Measurements from ENCODE around the gene CHAMP1.
"Not testable (repeated sequence)": the region's sequence is repeated elsewhere in the genome, so short reads cannot be mapped to it uniquely, and the experiment has no call there.

The CHAMP1 gene

GRCh38 chr13:114325729-114326128 lies 11.4 kb downstream of the CHAMP1 start:
- ChIA-PET CTCF (interaction anchor here (4.9 kb wide), 1 partner anchor 13 kb away, joined by 51 read pairs; no protein-coding TSS in a partner anchor), POLR2A (no interaction called here)
- DNase-seq (ENCODE audit: low read depth, low spot score) = no peak
- no peak overlapping the region for H3K4me3 ChIP-seq (ENCODE audit: low read depth, low read length)
- no peak for TF ChIP-seq CTCF (IDR thresholded peaks at IDR 0.05; ENCODE audit: insufficient read depth, low read length, missing control alignments)

GRCh38 chr13:114328034-114328433 lies 13.7 kb downstream of the CHAMP1 start:
- ChIA-PET CTCF (interaction anchor here (4.9 kb wide), 1 partner anchor 11 kb away, joined by 51 read pairs; no protein-coding TSS in a partner anchor), POLR2A (no interaction called here)
- TF ChIP-seq CTCF (IDR thresholded peaks at IDR 0.05; ENCODE audit: insufficient read depth, low read length, missing control alignments) = no peak
- no peak overlapping the region for H3K4me3 ChIP-seq (ENCODE audit: low read depth, low read length)
- DNase-seq (ENCODE audit: low read depth, low spot score) = no peak

- no peak for DNase-seq (ENCODE audit: low read depth, low spot score)
- no peak for TF ChIP-seq CTCF (IDR thresholded peaks at IDR 0.05; ENCODE audit: insufficient read depth, low read length, missing control alignments)
- ChIA-PET POLR2A (no interaction called here), CTCF (interaction anchor here (4.9 kb wide), 1 partner anchor 10 kb away, joined by 51 read pairs; no protein-coding TSS in a partner anchor)
- H3K4me3 ChIP-seq (ENCODE audit: low read depth, low read length) = no peak overlapping the region
Measured at GRCh38 chr13:114328595-114328994, 14.3 kb downstream of the CHAMP1 start.

- ChIA-PET POLR2A (no interaction called here), CTCF (interaction anchor here (0.9 to 1.1 kb wide), 2 partner anchors 9 to 11 kb away, joined by 4 to 5 read pairs; no protein-coding TSS in a partner anchor)
- no peak for DNase-seq (ENCODE audit: low read depth, low spot score)
- no peak overlapping the region for H3K4me3 ChIP-seq (ENCODE audit: low read depth, low read length)
- TF ChIP-seq CTCF (IDR thresholded peaks at IDR 0.05; ENCODE audit: insufficient read depth, low read length, missing control alignments) = no peak
Measured at GRCh38 chr13:114330086-114330485, 15.8 kb downstream of the CHAMP1 start.

DNA sequence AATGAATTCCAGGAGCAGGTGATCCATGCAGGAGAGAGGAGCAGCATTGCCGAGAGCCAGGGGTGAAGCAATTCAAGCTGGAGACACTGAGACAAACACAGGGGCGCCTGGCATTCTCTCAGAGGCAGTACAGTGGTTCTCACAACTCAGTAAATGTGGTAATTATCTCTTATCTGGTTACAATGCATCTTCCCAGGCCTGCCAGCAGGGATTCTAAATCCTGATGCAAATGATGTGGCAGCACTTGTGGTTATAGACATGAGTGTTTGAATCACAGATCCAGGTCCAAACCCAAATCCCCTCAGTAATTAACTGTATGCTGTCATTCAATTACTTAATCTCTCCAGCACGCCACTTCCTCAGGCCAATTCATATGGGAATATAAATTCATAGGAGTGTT lies 19.6 kb downstream of the CHAMP1 start:
- CTCF ChIA-PET = interaction anchor here (1.3 kb wide), 2 partner anchors 11 to 14 kb away, joined by 3 read pairs; no protein-coding TSS in a partner anchor
- H3K4me3 ChIP-seq (ENCODE audit: low read depth, low read length); POLR2A ChIA-PET; DNase-seq (ENCODE audit: low read depth, low spot score): not testable (repeated sequence)

DNA sequence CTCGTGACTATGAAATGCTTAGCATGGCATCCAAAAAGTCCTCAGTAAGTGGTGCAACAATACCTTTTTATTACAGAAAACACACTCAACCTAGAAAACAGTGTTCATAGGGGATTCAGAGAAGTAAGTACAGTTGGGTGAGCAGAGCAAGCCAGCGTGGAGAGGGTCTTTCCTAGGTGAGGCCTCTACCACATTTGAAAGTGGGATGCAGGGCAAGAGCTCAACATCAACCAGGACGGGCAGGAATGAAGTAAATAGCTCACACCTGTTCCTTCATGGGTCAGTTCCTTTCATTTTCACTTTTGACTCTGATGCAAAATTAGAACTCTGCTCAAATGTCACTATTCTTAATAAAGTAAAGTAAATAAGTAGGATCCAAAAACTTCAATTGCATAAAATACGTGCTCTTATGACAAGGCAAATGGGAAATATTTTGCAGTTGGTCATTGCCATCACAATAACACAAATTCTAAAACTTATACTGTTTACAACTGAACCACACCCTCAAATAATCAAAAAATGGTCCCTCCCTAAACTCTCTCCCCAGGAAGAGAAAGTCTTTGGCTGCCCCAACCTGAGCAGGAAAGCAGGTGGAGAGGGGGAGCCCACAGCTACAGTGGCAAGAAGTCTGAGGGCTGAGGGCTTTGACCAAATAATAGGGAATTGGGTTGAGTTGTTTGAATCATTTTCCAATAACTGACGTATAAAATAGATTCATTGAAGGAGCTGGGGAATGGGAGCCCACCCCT lies 20.2 kb downstream of the CHAMP1 start:
- DNase-seq (ENCODE audit: low read depth, low spot score) = no peak
- no peak overlapping the region for H3K4me3 ChIP-seq (ENCODE audit: low read depth, low read length)
- ChIA-PET POLR2A (no interaction called here), CTCF (interaction anchor here (1.3 kb wide), 2 partner anchors 11 to 15 kb away, joined by 3 read pairs; no protein-coding TSS in a partner anchor)
- TF ChIP-seq CTCF (IDR thresholded peaks at IDR 0.05; ENCODE audit: insufficient read depth, low read length, missing control alignments) = no peak

- DNase-seq (ENCODE audit: low read depth, low spot score); POLR2A ChIA-PET; H3K4me3 ChIP-seq (ENCODE audit: low read depth, low read length): not testable (repeated sequence)
- CTCF ChIA-PET = interaction anchor here (0.8 to 8.0 kb wide), 3 partner anchors 10 to 17 kb away, joined by 3 to 51 read pairs (median 3); no protein-coding TSS in a partner anchor
Measured at GRCh38 chr13:114336457-114336856, 22.2 kb downstream of the CHAMP1 start.

Measured in AG04449 (cell line).